ENCODE results near the gene BTRC.
"Not testable (repeated sequence)": the region's sequence is repeated elsewhere in the genome, so short reads cannot be mapped to it uniquely, and the experiment has no call there.

The BTRC gene

DNA sequence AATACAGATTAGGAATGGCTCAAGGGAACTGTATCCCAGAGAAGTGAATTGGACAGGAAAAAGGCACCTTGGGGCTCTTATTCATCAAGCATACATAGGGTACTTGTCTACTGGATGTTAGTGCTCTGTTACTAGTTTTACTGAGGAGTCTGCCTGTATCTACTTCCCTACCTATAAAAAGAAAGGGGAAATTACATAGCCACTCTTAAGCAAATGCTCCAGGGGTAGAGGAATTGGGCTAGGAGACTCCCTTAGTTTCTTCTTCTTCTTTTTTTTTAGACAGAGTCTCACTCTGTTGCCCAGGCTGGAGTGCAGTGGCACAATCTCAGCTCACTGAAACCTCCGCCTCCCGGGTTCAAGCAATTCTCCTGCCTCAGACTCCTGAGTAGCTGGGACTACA, 239.4 kb downstream of the BTRC start:
- not testable (repeated sequence) for DNase-seq

DNA sequence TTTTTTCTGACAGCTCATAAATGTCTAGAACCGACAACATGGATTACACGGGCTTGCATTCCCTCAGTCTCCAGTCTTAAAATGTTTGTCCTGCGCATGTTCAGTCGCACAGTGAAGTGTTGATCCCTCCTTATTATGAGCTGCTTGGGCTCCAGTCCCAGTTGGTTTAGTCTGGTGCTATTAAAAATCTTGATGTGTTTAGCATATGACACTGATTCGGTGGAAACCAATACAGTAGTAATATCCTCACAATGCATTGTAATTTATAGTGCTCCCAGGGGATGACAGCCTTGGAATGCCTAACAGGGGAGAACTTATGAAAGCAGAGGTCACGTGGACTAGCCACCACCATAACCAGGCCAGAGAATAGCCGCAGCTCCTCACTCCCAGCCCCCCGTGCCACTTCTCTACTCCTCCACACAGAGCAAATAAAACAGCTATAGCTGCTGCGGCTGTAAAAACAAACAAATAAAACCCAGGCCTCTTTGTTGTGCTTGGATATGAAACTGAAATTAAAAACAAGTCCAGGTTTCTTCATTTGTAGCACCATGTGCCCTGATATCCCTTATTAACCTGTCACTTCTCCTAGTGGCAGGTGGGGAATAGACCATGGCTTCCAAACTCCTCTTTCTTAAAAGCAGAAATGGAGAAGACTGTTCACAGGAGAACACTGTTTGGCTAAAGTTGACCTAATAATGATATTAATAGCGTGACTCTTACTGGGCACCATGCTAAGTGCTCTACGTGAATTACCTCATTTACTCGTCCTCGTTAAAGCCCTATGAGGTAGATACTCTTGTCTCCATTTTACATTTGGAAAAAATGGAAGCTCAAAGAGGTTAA, 241.8 kb downstream of the BTRC start:
- DNase-seq, result no peak

- no peak for DNase-seq
Measured at GRCh38 chr10:101597091-101597900, 243.3 kb downstream of the BTRC start.

DNA sequence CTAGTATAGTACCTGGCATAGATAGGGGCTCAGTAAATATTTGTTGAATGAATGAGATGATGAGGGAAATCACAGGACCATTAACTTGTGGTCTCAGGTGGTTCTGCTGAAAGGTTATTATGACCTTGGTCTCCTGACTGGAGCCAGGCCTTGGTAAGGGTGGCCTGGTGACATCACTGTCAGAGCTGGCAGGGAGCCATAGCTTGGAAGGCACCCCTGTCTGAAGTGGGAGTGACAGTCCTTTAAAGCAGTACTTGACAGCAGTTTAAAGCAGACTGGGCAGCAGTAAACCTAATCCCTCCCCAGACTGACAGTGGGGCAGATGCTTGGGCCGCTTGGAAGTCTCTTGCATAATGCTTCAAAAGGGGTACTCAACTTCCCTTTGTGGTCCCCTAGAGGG, 247.6 kb downstream of the BTRC start:
- DNase-seq, result no peak

- DNase-seq, result peak; percentile 33
Measured at GRCh38 chr10:101602761-101603398, 248.9 kb downstream of the BTRC start.

Data from activated effector memory CD4-positive, alpha-beta T cell treated with Interleukin-2 at 50 U/mL for 16 hours (primary cell).